GOT3 (cell line): ENCODE results near the gene SLC49A3.
A peak's percentile ranks its signal among the peaks of the same experiment; 100 is the strongest.
"Not testable (repeated sequence)": the region's sequence is repeated elsewhere in the genome, so short reads cannot be mapped to it uniquely, and the experiment has no call there.

ENCODE experiments used
- DNase-seq: peaks from one replicate; lab custom pipeline; 2025; ENCODE audit warnings: mixed read lengths; lab: John Stamatoyannopoulos, UW

SLC49A3 gene

GRCh38 chr4:703336-704197 is 14.6 kb upstream of the SLC49A3 start:
- DNase-seq: no peak

- DNase-seq: no peak
These were observed 13.7 kb upstream of the SLC49A3 start for GRCh38 chr4:702618-703048.

GRCh38 chr4:700587-701264 is 11.8 kb upstream of the SLC49A3 start:
- DNase-seq: no peak

- DNase-seq: no peak
These were observed 11.0 kb upstream of the SLC49A3 start for GRCh38 chr4:699816-700580.

- not testable (repeated sequence) for DNase-seq
These were observed 5.5 kb upstream of the SLC49A3 start for GRCh38 chr4:694341-694940.

GRCh38 chr4:692771-693554 is 4.0 kb upstream of the SLC49A3 start:
- no peak for DNase-seq

GRCh38 chr4:689723-690122 is 772 bp upstream of the SLC49A3 start:
- DNase-seq: no peak

- DNase-seq: no peak
These were observed 739 bp downstream of the SLC49A3 start for GRCh38 chr4:687971-688853.

GRCh38 chr4:687048-687970 is 1.6 kb downstream of the SLC49A3 start:
- peak; percentile 71 for DNase-seq

GRCh38 chr4:686413-687040 is 2.4 kb downstream of the SLC49A3 start:
- no peak for DNase-seq

GRCh38 chr4:685679-686412 is 3.1 kb downstream of the SLC49A3 start:
- no peak for DNase-seq

GRCh38 chr4:684623-685327 is 4.2 kb downstream of the SLC49A3 start:
- DNase-seq: no peak

GRCh38 chr4:683982-684622 is 4.8 kb downstream of the SLC49A3 start:
- no peak for DNase-seq

GRCh38 chr4:683247-683897 is 5.6 kb downstream of the SLC49A3 start:
- no peak for DNase-seq

GRCh38 chr4:682490-683172 is 6.3 kb downstream of the SLC49A3 start:
- no peak for DNase-seq
